ENCODE measurements around the gene GALNT18.

The GALNT18 gene

GRCh38 chr11:11239959-11240358 is 381.8 kb downstream of the GALNT18 start:
- DNase-seq (ENCODE audit: low read depth, low spot score) = peak; percentile 22
- H3K27ac ChIP-seq = no peak overlapping the region

GRCh38 chr11:11237070-11237832 is 384.6 kb downstream of the GALNT18 start:
- H3K27ac ChIP-seq = no peak overlapping the region
- DNase-seq (ENCODE audit: low read depth, low spot score) = no peak

GRCh38 chr11:11236498-11237059 is 385.2 kb downstream of the GALNT18 start:
- no peak for DNase-seq (ENCODE audit: low read depth, low spot score)
- no peak overlapping the region for H3K27ac ChIP-seq

DNA sequence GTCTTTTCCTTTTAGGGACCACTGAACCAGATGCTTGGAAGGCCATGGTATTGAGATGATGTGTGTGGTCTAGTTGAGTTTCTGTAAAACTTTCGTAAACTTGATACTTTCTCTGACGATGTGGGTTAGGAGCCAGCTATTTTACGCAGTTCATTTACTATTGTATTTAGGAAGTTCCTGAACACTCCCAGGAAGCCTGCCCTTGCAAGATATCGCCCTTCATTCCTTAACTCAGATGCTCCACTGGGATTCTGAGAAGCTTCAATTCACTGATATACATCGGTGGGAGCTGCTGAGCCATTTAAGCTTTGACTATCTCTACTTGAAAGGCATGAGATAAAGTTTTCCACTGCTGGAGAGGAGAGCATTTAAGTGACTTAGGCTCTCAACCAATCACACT is 390.0 kb downstream of the GALNT18 start:
- no peak for DNase-seq (ENCODE audit: low read depth, low spot score)
- no peak overlapping the region for H3K27ac ChIP-seq

GRCh38 chr11:11230802-11231562 is 390.8 kb downstream of the GALNT18 start:
- DNase-seq (ENCODE audit: low read depth, low spot score) = no peak
- H3K27ac ChIP-seq = no peak overlapping the region

GRCh38 chr11:11230087-11230486 is 391.7 kb downstream of the GALNT18 start:
- no peak for DNase-seq (ENCODE audit: low read depth, low spot score)
- peak overlapping the region; percentile 31 for H3K27ac ChIP-seq

GRCh38 chr11:11229647-11230046 is 392.2 kb downstream of the GALNT18 start:
- H3K27ac ChIP-seq = peak overlapping the region; percentile 31
- peak; percentile 83 for DNase-seq (ENCODE audit: low read depth, low spot score)

DNA sequence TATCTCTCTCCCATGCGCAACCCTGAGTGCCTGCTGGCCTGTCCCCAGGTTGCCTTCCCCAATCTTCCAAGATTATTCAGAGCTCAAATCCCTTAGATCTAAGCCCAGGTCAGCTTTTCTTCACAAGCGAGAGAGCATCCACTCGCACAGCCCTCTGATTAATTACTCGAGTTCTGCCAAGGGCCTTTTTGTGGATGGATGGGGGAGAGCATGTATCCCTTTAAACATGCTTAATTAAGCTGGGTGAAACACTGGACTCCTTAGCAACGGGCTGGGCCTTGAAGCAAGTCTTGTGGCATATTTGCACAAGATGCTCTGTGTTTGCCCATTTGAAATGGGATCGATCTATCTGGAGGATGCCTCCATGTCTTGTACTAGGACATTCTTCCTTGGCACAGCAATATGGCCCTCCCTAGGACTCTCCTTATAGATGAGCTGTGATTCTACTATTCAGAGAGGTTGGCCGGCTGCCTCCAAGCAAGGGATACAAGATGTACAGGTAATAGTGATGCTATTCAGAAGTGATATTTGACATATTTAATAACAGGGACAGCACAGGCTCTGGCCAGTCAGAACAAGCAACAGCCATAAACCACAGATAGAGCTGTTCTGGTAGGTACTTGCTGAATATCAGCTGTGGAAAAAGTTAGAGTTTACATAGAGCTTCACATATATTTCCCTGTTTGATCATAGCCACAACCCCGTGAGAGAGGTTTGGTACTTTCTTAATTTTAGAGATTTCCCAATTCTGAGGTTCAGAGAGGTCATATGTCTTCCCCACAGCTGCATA is 394.3 kb downstream of the GALNT18 start:
- no peak for DNase-seq (ENCODE audit: low read depth, low spot score)
- no peak overlapping the region for H3K27ac ChIP-seq

All from epithelial cell of prostate (primary cell).